GM21528 (cell line): Measurements from ENCODE around the gene HPD.
"Not testable (repeated sequence)": the region's sequence is repeated elsewhere in the genome, so short reads cannot be mapped to it uniquely, and the experiment has no call there.

Experiments used
- ATAC-seq: cut with Tn5 transposase; IDR thresholded peaks from one replicate; pipeline ENCODE4 v1.9.1; 2021; ENCODE audit warnings: mild to moderate bottlenecking, moderate library complexity; ENCODE audit not compliant: unreplicated experiment, low FRiP score

Gene HPD

DNA sequence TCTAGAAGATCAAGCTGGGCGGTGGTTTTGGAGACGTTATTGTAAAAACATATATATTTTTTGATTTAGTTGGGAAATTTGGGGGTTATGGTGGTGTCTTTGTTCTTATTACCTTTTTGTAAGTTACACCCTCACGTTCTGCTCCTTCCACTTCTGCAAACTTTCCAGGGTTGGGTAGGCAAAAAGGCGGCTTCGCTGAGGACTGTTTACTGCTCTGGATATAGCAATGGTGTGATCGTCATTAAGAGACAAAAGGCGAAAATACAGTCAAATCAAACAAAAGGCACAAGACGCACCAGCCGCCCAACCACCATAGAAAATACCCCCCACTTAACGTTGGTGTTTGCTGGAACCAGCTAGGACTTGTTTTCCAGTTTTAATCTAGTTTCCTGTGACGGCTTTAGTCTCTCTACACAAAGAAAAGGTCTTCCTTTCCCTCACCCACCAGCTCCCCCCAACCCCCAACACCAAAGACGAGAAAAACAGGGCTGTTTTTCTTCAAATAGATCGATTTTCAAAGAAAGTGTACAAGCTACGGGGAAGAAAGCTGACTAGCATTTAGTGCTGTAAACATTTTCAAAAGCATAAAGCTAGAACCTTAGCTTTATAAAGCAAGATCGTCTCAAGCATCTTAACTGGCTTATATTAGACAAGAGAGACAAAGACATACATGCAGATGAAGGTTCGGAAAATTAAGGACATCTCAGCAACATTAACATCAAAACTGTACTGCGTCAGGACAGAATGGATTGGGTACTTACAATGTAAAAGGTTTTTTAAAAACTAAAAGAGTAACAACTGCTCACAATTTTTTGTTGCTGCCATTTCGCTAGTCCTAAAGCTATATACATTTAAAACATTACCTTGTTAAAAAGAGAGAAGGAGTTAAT is 56.8 kb downstream of the HPD start:
- ATAC-seq, result no peak

DNA sequence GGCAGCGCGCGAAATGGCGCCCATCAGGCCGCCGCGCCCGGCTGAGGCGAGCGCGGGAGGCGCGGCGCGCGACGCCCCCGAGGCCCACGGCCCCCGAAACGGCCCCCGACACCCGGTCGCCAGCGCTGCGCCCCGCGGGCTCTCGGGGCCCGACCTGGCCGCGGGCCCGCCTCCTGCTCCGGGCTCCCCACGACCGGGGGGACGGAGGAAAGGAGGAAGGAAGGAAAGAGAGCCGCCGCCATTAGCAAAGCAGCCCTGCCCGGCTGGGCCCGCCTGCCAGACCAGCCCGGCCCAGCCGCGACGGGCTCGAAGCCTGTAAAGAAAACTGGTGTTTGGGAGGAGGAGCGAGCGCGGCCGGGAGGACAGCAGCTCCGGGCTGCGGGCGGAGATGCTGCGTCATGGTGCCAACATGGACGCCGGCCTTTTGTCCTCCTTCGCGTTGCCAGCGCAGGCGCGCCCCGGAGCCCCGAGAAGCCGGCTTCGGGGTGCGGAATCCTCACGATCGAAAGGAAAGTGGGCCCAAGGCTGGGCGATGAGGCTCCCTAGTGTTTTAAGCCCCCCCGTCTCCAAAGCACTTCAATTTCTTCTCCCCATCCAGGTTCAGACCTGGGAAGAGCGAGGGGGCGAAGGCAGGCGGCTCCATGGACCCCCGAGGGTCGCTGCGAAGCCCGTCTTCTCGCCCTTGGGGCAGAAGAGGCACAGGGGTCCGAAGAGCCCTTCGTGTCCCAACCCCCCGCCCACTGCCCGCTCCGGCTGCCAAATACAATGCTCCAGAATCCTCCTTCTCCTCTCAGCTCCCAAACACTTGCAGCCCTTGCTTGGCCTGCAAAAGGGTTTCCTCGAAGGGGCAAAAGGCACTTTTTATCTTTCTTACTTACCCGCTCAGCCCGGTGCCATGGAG is 57.7 kb downstream of the HPD start:
- no peak for ATAC-seq

DNA sequence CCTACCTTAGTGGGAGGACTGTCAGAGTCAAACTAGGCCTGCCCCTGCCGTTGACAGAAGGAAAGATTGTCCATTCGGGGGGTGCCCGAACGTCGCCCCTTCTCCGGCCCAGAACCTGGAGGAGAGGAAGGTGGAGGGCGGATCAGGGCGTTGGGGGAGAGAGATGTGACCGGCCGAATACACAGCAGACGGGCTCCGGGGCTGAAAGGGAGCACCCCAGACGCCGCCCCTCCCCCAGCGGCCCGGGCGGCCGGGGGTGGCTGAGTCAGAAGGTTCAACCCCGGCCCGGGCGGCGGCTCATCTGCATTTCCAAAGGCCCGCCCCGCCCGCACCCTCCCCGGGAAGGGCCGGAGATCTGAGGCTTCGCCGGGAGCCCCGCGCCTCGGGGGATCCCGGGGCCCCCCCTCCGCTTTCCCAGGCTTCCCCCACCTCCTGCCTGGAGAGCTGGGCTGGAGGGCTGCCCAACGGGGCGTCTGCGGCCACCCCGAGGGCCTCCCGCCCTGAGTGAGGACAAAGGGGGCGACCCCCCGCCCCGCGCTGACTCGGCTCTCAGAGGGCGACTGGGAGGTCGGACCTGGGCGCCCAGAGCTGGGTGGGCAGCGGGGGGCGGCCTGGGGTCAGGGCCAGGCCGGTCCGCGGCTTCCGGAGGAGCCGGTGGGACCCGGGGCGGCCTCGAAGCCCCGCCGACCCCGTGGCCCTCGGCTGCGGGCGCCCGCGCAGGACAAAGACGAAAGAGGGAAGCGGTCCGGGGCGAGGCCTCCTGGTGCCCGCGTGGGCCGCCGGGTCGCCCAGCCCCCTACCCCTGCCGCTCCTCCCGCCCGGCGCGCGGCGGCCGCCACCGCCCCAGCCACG is 58.6 kb downstream of the HPD start:
- ATAC-seq, result no peak

DNA sequence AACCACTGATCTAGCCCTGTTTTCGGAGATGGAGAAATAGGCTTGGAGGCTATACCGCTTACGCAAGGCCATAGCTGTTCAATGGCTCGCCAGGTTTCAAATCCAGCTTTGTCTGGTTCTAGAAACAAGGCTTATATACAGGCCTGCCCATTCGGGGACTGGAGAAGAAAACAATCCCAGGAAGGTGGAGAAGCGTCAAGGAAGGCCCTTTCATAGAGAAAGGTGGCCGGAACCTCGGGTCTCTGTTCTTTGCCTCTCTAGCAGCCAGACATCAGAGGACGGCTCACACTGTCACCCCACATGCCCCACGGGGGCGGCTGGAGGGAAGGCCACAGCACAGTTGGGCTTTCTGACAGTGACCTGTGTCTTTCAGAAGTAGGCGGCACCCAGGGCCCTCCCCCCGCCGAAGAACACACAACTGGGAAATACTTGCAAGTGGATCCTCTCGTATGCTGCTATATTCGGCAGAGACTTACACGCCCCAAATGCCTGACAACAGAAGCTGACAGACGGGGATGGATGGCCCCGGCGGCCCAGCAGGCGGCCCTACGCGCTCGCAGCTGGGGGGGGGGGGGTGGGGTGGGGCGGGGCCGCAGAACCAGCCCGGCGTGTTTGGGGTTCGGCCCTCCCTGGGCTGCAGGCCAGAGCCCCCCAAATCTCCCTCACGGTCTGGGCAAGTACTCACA is 59.4 kb downstream of the HPD start:
- no peak for ATAC-seq

GRCh38 chr12:121798787-121799155 is 59.9 kb downstream of the HPD start:
- ATAC-seq, result no peak

GRCh38 chr12:121797937-121798786 is 60.5 kb downstream of the HPD start:
- ATAC-seq, result no peak

- ATAC-seq, result no peak
Observed at GRCh38 chr12:121796855-121797751, 61.6 kb downstream of the HPD start.

- peak; percentile 21 for ATAC-seq
Observed at GRCh38 chr12:121795034-121795968, 63.4 kb downstream of the HPD start.

- ATAC-seq, result no peak
Observed at GRCh38 chr12:121794534-121795033, 64.1 kb downstream of the HPD start.

DNA sequence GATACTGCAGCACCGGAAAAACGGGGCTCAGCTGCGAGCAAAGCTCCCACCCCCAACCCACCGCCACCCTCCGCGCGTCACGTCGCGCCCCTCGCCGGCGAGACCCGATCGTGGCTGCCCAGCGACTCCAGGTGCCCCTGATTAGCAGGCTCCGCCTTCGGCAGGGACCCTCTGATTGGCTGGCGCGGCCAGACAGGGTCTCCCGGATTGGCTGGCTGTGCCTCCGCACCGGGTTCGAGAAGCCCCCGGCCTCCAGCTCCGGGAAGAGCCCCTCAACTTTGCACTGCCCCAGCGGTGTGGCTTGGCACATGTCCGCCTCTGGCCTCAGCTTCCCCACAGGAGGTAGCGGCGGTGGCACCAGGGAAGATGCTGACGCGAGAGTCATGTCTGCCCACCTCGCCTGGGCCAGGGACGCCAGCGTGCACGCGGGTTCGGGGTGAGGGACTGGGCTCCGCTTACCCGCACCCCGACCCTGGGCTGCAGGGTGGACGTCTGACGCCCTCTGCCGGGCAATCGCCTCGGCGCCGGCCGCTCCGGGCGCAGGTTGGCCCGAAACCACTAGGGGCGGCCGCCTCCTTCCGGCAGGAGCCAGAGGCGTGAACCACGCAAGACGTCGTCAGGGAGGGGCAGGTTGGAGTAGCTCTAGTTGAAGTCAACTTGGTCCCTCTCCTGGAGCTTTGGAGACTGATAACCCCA is 64.7 kb downstream of the HPD start:
- peak; percentile 42 for ATAC-seq

- ATAC-seq, result peak; percentile 10
Observed at GRCh38 chr12:121793440-121793837, 65.2 kb downstream of the HPD start, which contains the start of gene RHOF. Gene RHOF (minus strand): TSS chr12:121793688. CDS start chr12:121793633, 55 bp downstream.

GRCh38 chr12:121792607-121793439 is 65.8 kb downstream of the HPD start:
- no peak for ATAC-seq

- ATAC-seq, result no peak
Observed at GRCh38 chr12:121791671-121792551, 66.7 kb downstream of the HPD start.

DNA sequence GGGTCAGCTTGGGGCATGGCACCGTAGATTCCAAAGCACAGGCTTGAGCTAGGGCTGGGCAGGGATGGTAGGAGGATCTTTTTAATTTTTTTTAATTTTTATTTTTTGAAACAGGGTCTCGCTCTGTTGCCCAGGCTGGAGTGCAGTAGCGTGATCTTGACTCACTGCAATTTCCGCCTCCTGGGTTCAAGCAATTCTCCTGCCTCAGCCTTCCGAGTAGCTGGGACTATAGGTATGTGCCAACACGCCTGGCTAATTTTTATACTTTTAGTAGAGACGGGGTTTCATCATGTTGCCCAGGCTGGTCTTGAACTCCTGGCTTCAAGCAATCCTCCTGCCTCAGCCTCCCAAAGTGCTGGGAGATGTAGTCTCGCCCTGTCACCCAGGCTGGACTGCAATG is 67.9 kb downstream of the HPD start:
- not testable (repeated sequence) for ATAC-seq
